Cardiac fibroblast (primary cell): ENCODE data around the gene GTSE1.

Experiments
- DNase-seq, 2 donors: peaks; one replicate each; pipeline versions ENCODE4 v3.0.0 to v3.0.0-alpha.2; 2010; ENCODE audit warnings: low read depth in 2 of 2
- H3K4me3 ChIP-seq, 2 donors: replicated peaks in 1 of 2; 1 replicate in 1 of 2; 2 replicates in 1 of 2; pipeline ENCODE4 v1.5.1; 2011; ENCODE audit warnings: low read depth in 2 of 2, low read length in 2 of 2, mild to moderate bottlenecking in 2 of 2, moderate library complexity in 1 of 2
- CTCF ChIP-seq: IDR thresholded peaks from one replicate; pipeline ENCODE4 v1.5.1; 2011; ENCODE audit warnings: low read depth, mild to moderate bottlenecking, low read length, inconsistent platforms

The GTSE1 gene

GRCh38 chr22:46267431-46268279 lies 29.0 kb upstream of the GTSE1 start, which contains the start of gene TTC38:
Gene TTC38 (plus strand): TSS chr22:46268008. CDS start chr22:46268040, 32 bp downstream.
- peak; percentile 80 to 88 for DNase-seq
- H3K4me3 ChIP-seq: peak within 1 kb of the TSS; percentile 75 to 76
- no peak for TF ChIP-seq CTCF

- no peak for DNase-seq
- H3K4me3 ChIP-seq: no peak overlapping the region
- no peak for TF ChIP-seq CTCF
These were observed 27.1 kb upstream of the GTSE1 start for GRCh38 chr22:46269564-46269963.

- no peak for TF ChIP-seq CTCF
- no peak for DNase-seq
- no peak overlapping the region for H3K4me3 ChIP-seq
These were observed 24.5 kb upstream of the GTSE1 start for GRCh38 chr22:46272196-46272595.

GRCh38 chr22:46272762-46273431 lies 23.8 kb upstream of the GTSE1 start:
- no peak for TF ChIP-seq CTCF
- H3K4me3 ChIP-seq: no peak overlapping the region
- DNase-seq: no peak

- no peak overlapping the region for H3K4me3 ChIP-seq
- TF ChIP-seq CTCF: no peak
These were observed 23.1 kb upstream of the GTSE1 start for GRCh38 chr22:46273432-46274148.

GRCh38 chr22:46274381-46274780 lies 22.3 kb upstream of the GTSE1 start:
- DNase-seq: no peak
- no peak for TF ChIP-seq CTCF
- H3K4me3 ChIP-seq: no peak overlapping the region

More at GRCh38 chr22:46273432-46274148, 23.1 kb upstream of the GTSE1 start:
- DNase-seq: no peak
